ENCODE results near the gene GPC5.
"Not testable (repeated sequence)": the region's sequence is repeated elsewhere in the genome, so short reads cannot be mapped to it uniquely, and the experiment has no call there.

The GPC5 gene

GRCh38 chr13:92390217-92390616, 991.8 kb downstream of the GPC5 start:
- no peak for DNase-seq (ENCODE audit: low read depth)

- no peak for DNase-seq (ENCODE audit: low read depth)
Observed at GRCh38 chr13:92403606-92404005, 1005.2 kb downstream of the GPC5 start.

- no peak for DNase-seq (ENCODE audit: low read depth)
Observed at GRCh38 chr13:92407858-92408257, 1009.4 kb downstream of the GPC5 start.

- DNase-seq (ENCODE audit: low read depth), result no peak
Observed at GRCh38 chr13:92412481-92412880, 1014.1 kb downstream of the GPC5 start.

- DNase-seq (ENCODE audit: low read depth), result no peak
Observed at GRCh38 chr13:92412996-92413395, 1014.6 kb downstream of the GPC5 start.

GRCh38 chr13:92413452-92413851, 1015.0 kb downstream of the GPC5 start:
- no peak for DNase-seq (ENCODE audit: low read depth)

GRCh38 chr13:92414851-92415250, 1016.4 kb downstream of the GPC5 start:
- DNase-seq (ENCODE audit: low read depth), result no peak

- DNase-seq (ENCODE audit: low read depth), result no peak
Observed at GRCh38 chr13:92415781-92416180, 1017.4 kb downstream of the GPC5 start.

GRCh38 chr13:92418818-92419412, 1020.5 kb downstream of the GPC5 start:
- DNase-seq (ENCODE audit: low read depth), result no peak

GRCh38 chr13:92429231-92429630, 1030.8 kb downstream of the GPC5 start:
- no peak for DNase-seq (ENCODE audit: low read depth)

- no peak for DNase-seq (ENCODE audit: low read depth)
Observed at GRCh38 chr13:92433386-92433785, 1035.0 kb downstream of the GPC5 start.

GRCh38 chr13:92433963-92434362, 1035.5 kb downstream of the GPC5 start:
- DNase-seq (ENCODE audit: low read depth), result no peak

GRCh38 chr13:92436924-92437323, 1038.5 kb downstream of the GPC5 start:
- no peak for DNase-seq (ENCODE audit: low read depth)

- no peak for DNase-seq (ENCODE audit: low read depth)
Observed at GRCh38 chr13:92444244-92444643, 1045.8 kb downstream of the GPC5 start.

- DNase-seq (ENCODE audit: low read depth), result no peak
Observed at GRCh38 chr13:92451060-92451459, 1052.6 kb downstream of the GPC5 start.

- no peak for DNase-seq (ENCODE audit: low read depth)
Observed at GRCh38 chr13:92452840-92453239, 1054.4 kb downstream of the GPC5 start.

- DNase-seq (ENCODE audit: low read depth), result no peak
Observed at GRCh38 chr13:92459306-92459705, 1060.9 kb downstream of the GPC5 start.

GRCh38 chr13:92460479-92460878, 1062.1 kb downstream of the GPC5 start:
- DNase-seq (ENCODE audit: low read depth), result no peak

GRCh38 chr13:92461402-92461801, 1063.0 kb downstream of the GPC5 start:
- no peak for DNase-seq (ENCODE audit: low read depth)

GRCh38 chr13:92461831-92462230, 1063.4 kb downstream of the GPC5 start:
- DNase-seq (ENCODE audit: low read depth), result no peak

- DNase-seq (ENCODE audit: low read depth), result no peak
Observed at GRCh38 chr13:92463134-92463533, 1064.7 kb downstream of the GPC5 start.

- no peak for DNase-seq (ENCODE audit: low read depth)
Observed at GRCh38 chr13:92473765-92474475, 1075.5 kb downstream of the GPC5 start.

GRCh38 chr13:92480387-92480786, 1082.0 kb downstream of the GPC5 start:
- DNase-seq (ENCODE audit: low read depth), result no peak

GRCh38 chr13:92482790-92483189, 1084.4 kb downstream of the GPC5 start:
- DNase-seq (ENCODE audit: low read depth), result not testable (repeated sequence)

Measured in EH (cell line).